ENCODE data around the gene COLGALT1. TPM values are rescaled to one million over a fixed set of nuclear protein-coding genes. Genes with fewer than 3 reads are reported as not detected.
"Not testable (repeated sequence)": the region's sequence is repeated elsewhere in the genome, so short reads cannot be mapped to it uniquely, and the experiment has no call there.

Gene COLGALT1
- total and polyA plus RNA-seq, 9 of the 15 experiments (the other 6 are each of a cell fraction or from before 2014, with no cell fraction given) = 4.9 to 119 (median 82.6) TPM

- TF ChIP-seq CBFB (CRISPR knock-in tag; IDR thresholded peaks at IDR 0.05) (no peak), RBM25 (IDR thresholded peaks at IDR 0.05; ENCODE audit: low read depth, low read length, severe bottlenecking) (peak; percentile 28), FOXK2 (conservative IDR thresholded peaks at IDR 0.05 in 1 of 2, IDR thresholded peaks at IDR 0.05 in 1 of 2; ENCODE audit: low read depth in 2 of 2) (no peak)
- TF ChIP-seq, protein P1, sequence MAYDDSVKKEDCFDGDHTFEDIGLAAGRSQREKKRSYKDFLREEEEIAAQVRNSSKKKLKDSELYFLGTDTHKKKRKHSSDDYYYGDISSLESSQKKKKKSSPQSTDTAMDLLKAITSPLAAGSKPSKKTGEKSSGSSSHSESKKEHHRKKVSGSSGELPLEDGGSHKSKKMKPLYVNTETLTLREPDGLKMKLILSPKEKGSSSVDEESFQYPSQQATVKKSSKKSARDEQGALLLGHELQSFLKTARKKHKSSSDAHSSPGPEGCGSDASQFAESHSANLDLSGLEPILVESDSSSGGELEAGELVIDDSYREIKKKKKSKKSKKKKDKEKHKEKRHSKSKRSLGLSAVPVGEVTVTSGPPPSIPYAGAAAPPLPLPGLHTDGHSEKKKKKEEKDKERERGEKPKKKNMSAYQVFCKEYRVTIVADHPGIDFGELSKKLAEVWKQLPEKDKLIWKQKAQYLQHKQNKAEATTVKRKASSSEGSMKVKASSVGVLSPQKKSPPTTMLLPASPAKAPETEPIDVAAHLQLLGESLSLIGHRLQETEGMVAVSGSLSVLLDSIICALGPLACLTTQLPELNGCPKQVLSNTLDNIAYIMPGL (CRISPR knock-in tag; IDR thresholded peaks at IDR 0.05) = no peak
Measured at GRCh38 chr19:17550076-17550667, 5.3 kb upstream of the COLGALT1 start (continued).

DNA sequence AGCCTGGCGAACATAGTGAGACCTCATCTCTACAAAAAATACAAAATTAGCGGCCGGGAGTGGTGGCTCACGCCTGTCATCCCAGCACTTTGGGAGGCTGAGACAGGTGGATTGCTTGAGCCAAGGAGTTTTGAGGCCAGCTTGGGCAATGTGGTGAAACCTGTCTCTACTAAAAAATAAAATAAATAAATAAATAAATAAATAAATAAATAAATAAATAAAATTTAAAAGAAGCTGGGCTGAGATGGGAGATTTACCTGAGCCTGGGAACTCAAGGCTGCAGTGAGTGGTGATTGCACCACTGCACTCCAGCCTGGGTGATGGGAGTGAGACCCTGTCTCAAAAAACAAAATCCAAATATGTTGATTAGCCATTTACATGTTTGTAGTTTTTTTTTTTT is 2.7 kb upstream of the COLGALT1 start:
- DNase-seq (ENCODE audit: extremely low read depth in 1 of 4, low spot score in 3 of 4); H3K9me1 ChIP-seq (ENCODE audit: control insufficient read depth, insufficient read depth, low read length); in situ Hi-C loops (cut with MboI); H3K4me3 ChIP-seq; ATAC-seq; H3K9me3 ChIP-seq (replicated peaks; ENCODE audit: control insufficient read depth, insufficient read depth, low read depth, low read length); H3K9ac ChIP-seq (ENCODE audit: insufficient read depth in 1 of 2, low read depth in 2 of 2, low read length in 2 of 2); intact Hi-C loops (cut with micrococcal nuclease); H3K4me2 ChIP-seq (ENCODE audit: insufficient read depth, low read length); H3K27me3 ChIP-seq (ENCODE audit: control insufficient read depth in 2 of 2, insufficient read depth in 2 of 2, low read length in 2 of 2); H2AFZ ChIP-seq (ENCODE audit: low read depth, low read length); BruUV-seq (replicated peaks); H4K20me1 ChIP-seq (replicated peaks; ENCODE audit: control insufficient read depth, insufficient read depth, low read length); H3K36me3 ChIP-seq (ENCODE audit: control insufficient read depth, insufficient read depth, low read length); CTCF ChIA-PET (ENCODE audit: low intra/inter-chr PET ratio); FAIRE-seq: not testable (repeated sequence)
- POLR2A ChIA-PET = interaction anchor here (0.9 to 1.3 kb wide), 4 partner anchors 8 to 28 kb away, joined by 3 to 4 read pairs (median 3); no protein-coding TSS in a partner anchor
- 75% methylated on average over 4 of the region's 4 CpGs for WGBS (ENCODE audit: insufficient coverage, low coverage, missing lambda C conversion rate)
- Histone ChIP-seq H3K27ac (ENCODE audit: extremely low read depth, low read depth, low read length) (peak overlapping the region; percentile 58; the same call in 1 of the 3 replicates), H3K4me1 (replicated peaks in 1 of 2; ENCODE audit: control insufficient read depth in 2 of 2, insufficient read depth in 2 of 2, low read length in 2 of 2) (peaks cover 10 to 31% of the 10 kb centered on the region in 2 experiments; a peak in 4 of 5 replicates), H3K79me2 (ENCODE audit: control insufficient read depth, insufficient read depth, low read length) (peaks cover 23% of the 10 kb centered on the region)

Measured in K562 (cell line).